HepG2 (cell line): ENCODE data around the gene MT1A. TPM values are rescaled to one million over a fixed set of nuclear protein-coding genes. Genes with fewer than 3 reads are reported as not detected.

Experiments
- AGO1 ChIP-seq: fragments of 200-400 bp; formaldehyde crosslinking; IDR thresholded peaks from 2 replicates; pipeline ENCODE4 v1.6.1; 2017; ENCODE audit warnings: mild to moderate bottlenecking, low read depth, low read length, moderate library complexity; ENCODE audit not compliant: poor library complexity, severe bottlenecking
- CENPT ChIP-seq: sonication (generic); formaldehyde crosslinking; IDR thresholded peaks from 2 replicates; pipeline ENCODE4 v1.8.0; 2022; ENCODE audit warnings: low read depth, mild to moderate bottlenecking, moderate library complexity, missing genetic modification reagents
- ELF1 ChIP-seq: sonication (generic); formaldehyde crosslinking; IDR thresholded peaks from 2 replicates; pipeline ENCODE4 v1.4.0; 2020; ENCODE audit warnings: missing genetic modification reagents
- GZF1 ChIP-seq: sonication (generic); formaldehyde crosslinking; IDR thresholded peaks from 2 replicates; pipeline ENCODE4 v1.5.1; 2020; ENCODE audit warnings: mild to moderate bottlenecking, missing genetic modification reagents
- HMG20B ChIP-seq: conservative IDR thresholded peaks from 2 replicates; pipeline ENCODE4 v1.6.1; 2016; ENCODE audit warnings: missing genetic modification reagents, missing compliant biosample characterization
- PPARG ChIP-seq: conservative IDR thresholded peaks from 2 replicates; pipeline ENCODE4 v1.6.1; 2016; ENCODE audit warnings: missing biosample characterization, missing genetic modification reagents
- REL ChIP-seq: sonication (generic); formaldehyde crosslinking; conservative IDR thresholded peaks from 2 replicates; pipeline ENCODE4 v1.8.0; 2022; ENCODE audit warnings: mild to moderate bottlenecking, missing genetic modification reagents, moderate library complexity
- RXRB ChIP-seq: IDR thresholded peaks from 2 replicates; pipeline ENCODE4 v1.6.1; 2016; ENCODE audit warnings: borderline replicate concordance, missing genetic modification reagents, missing compliant biosample characterization
- SIX4 ChIP-seq: sonication (generic); formaldehyde crosslinking; IDR thresholded peaks from 2 replicates; pipeline ENCODE4 v1.4.0; 2020; ENCODE audit warnings: missing genetic modification reagents
- TCF7L2 ChIP-seq: IDR thresholded peaks from 2 replicates; pipeline ENCODE4 v1.6.1; 2011; ENCODE audit warnings: mild to moderate bottlenecking, low read depth, low read length, moderate library complexity
- ZFP36L1 ChIP-seq: sonication (generic); formaldehyde crosslinking; IDR thresholded peaks from 2 replicates; pipeline ENCODE4 v1.8.0; 2022; ENCODE audit warnings: mild to moderate bottlenecking, missing genetic modification reagents, moderate library complexity
- ZFP37 ChIP-seq: sonication (generic); formaldehyde crosslinking; IDR thresholded peaks from 2 replicates; pipeline ENCODE4 v1.4.0; 2020; ENCODE audit warnings: missing genetic modification reagents, borderline replicate concordance
- ZHX1 ChIP-seq: sonication (generic); formaldehyde crosslinking; IDR thresholded peaks from 2 replicates; pipeline ENCODE4 v1.8.1; 2022; ENCODE audit warnings: low read depth, mild to moderate bottlenecking, missing genetic modification reagents
- ZNF136 ChIP-seq: sonication (generic); formaldehyde crosslinking; IDR thresholded peaks from 2 replicates; pipeline ENCODE4 v1.8.1; 2022; ENCODE audit warnings: low read depth, mild to moderate bottlenecking, moderate library complexity, missing genetic modification reagents
- ZNF18 ChIP-seq: sonication (generic); formaldehyde crosslinking; IDR thresholded peaks from 2 replicates; pipeline ENCODE4 v1.8.0; 2022; ENCODE audit warnings: mild to moderate bottlenecking, missing genetic modification reagents; ENCODE audit not compliant: insufficient replicate concordance
- ZNF225 ChIP-seq: sonication (generic); formaldehyde crosslinking; IDR thresholded peaks from 2 replicates; pipeline ENCODE4 v1.4.0; 2020; ENCODE audit warnings: mild to moderate bottlenecking, missing genetic modification reagents
- ZNF441 ChIP-seq: sonication (generic); formaldehyde crosslinking; IDR thresholded peaks from 2 replicates; pipeline ENCODE4 v1.7.0; 2021; ENCODE audit warnings: missing genetic modification reagents, borderline replicate concordance
- ZNF629 ChIP-seq: sonication (generic); formaldehyde crosslinking; conservative IDR thresholded peaks from 2 replicates; pipeline ENCODE4 v1.5.0; 2020; ENCODE audit warnings: missing genetic modification reagents
- ZNF672 ChIP-seq: sonication (generic); formaldehyde crosslinking; IDR thresholded peaks from 2 replicates; pipeline ENCODE4 v1.8.1; 2022; ENCODE audit warnings: missing genetic modification reagents
- ZNF678 ChIP-seq: sonication (generic); formaldehyde crosslinking; IDR thresholded peaks from 2 replicates; pipeline ENCODE4 v1.4.0; 2020; ENCODE audit warnings: mild to moderate bottlenecking, missing genetic modification reagents
- ZNF703 ChIP-seq: sonication (generic); formaldehyde crosslinking; IDR thresholded peaks from 2 replicates; pipeline ENCODE4 v1.5.1; 2020; ENCODE audit warnings: missing genetic modification reagents, mild to moderate bottlenecking, moderate library complexity, borderline replicate concordance
- ZNF737 ChIP-seq: sonication (generic); formaldehyde crosslinking; IDR thresholded peaks from 2 replicates; pipeline ENCODE4 v1.5.0; 2020; ENCODE audit warnings: missing genetic modification reagents, mild to moderate bottlenecking, borderline replicate concordance
- ZNF768 ChIP-seq: sonication (generic); formaldehyde crosslinking; IDR thresholded peaks from 2 replicates; pipeline ENCODE4 v1.4.0; 2020; ENCODE audit warnings: missing genetic modification reagents
- ZNF883 ChIP-seq: sonication (generic); formaldehyde crosslinking; IDR thresholded peaks from 2 replicates; pipeline ENCODE4 v1.5.1; 2020; ENCODE audit warnings: mild to moderate bottlenecking, missing genetic modification reagents; ENCODE audit errors: not compliant biosample characterization
- polyA plus RNA-seq, 8 experiments: library from polyadenylated mRNA; depleted of rRNA in 3 of 8; stranded (reverse) in 7 of 8; unstranded in 1 of 8; fragments of >200 nt; fragmentation: Illumina TruSeq in 4 of 8; extraction: Trizol in 4 of 8; gene quantifications; 2 replicates each; pipeline versions ENCODE4 v1.2.1 to v1.2.3, GENCODE V29; 2011 to 2016; ENCODE audit warnings: low read depth in 4 of 8, missing spikeins in 1 of 8, mixed read lengths in 1 of 8; ENCODE audit not compliant: insufficient read depth in 1 of 8
- total RNA-seq, 5 experiments: library from RNA; depleted of rRNA; stranded (reverse); fragments of >200 nt; fragmentation: Illumina TruSeq; extraction: Trizol; gene quantifications; 2 replicates each; pipeline ENCODE4 v1.2.3, GENCODE V29; 2016; ENCODE audit warnings: low read depth in 1 of 5
- TF ChIP-seq, protein P1 (sequence below): sonication (generic); formaldehyde crosslinking; IDR thresholded peaks from 2 replicates; pipeline ENCODE4 v1.5.0; 2020; ENCODE audit warnings: missing genetic modification reagents, mild to moderate bottlenecking, borderline replicate concordance

Gene MT1A
- total and polyA plus RNA-seq, 2 of the 13 experiments (the other 11 are each of a cell fraction or from before 2014, with no cell fraction given): 8.3 to 10.4 TPM

GRCh38 chr16:56607109-56607618 lies 31.3 kb upstream of the MT1A start (continued):
- no peak for TF ChIP-seq GZF1 (CRISPR knock-in tag)
- TF ChIP-seq ZNF678 (CRISPR knock-in tag): 0 out of 2 replicates have a peak, but pooled peaks have one; percentile 18
- TF ChIP-seq SIX4: no peak
- TF ChIP-seq ZNF737: no peak
- TF ChIP-seq REL (CRISPR knock-in tag): no peak
- peak; percentile 16; the same call in 1 of the 2 replicates for TF ChIP-seq ZNF441 (CRISPR knock-in tag)
- no peak for TF ChIP-seq ZNF136 (CRISPR knock-in tag)
- no peak for TF ChIP-seq CENPT (CRISPR knock-in tag)
- TF ChIP-seq ZNF672 (CRISPR knock-in tag): no peak
- peak; percentile 22 for TF ChIP-seq ZNF18 (CRISPR knock-in tag)
- peak; percentile 72 for TF ChIP-seq ZNF703 (CRISPR knock-in tag)
- TF ChIP-seq ZFP36L1: peak; percentile 94; the same call in 1 of the 2 replicates
- TF ChIP-seq, protein P1, sequence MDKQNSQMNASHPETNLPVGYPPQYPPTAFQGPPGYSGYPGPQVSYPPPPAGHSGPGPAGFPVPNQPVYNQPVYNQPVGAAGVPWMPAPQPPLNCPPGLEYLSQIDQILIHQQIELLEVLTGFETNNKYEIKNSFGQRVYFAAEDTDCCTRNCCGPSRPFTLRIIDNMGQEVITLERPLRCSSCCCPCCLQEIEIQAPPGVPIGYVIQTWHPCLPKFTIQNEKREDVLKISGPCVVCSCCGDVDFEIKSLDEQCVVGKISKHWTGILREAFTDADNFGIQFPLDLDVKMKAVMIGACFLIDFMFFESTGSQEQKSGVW: no peak
- TF ChIP-seq ZHX1 (CRISPR knock-in tag): no peak
- TF ChIP-seq ZNF225 (CRISPR knock-in tag): no peak
- no peak; the same call in 1 of the 2 replicates for TF ChIP-seq HMG20B (CRISPR knock-in tag)
- TF ChIP-seq TCF7L2: no peak
- TF ChIP-seq ZNF883 (CRISPR knock-in tag): peak; percentile 92
- no peak for TF ChIP-seq AGO1
- TF ChIP-seq ZFP37 (CRISPR knock-in tag): peak; percentile 87; the same call in 1 of the 2 replicates
- peak; percentile 77 for TF ChIP-seq RXRB
- TF ChIP-seq ZNF768 (CRISPR knock-in tag): peak; percentile 55; the same call in 1 of the 2 replicates
- TF ChIP-seq ELF1 (CRISPR knock-in tag): peak; percentile 88
- no peak for TF ChIP-seq ZNF629 (CRISPR knock-in tag)
- TF ChIP-seq PPARG (CRISPR knock-in tag): 0 out of 2 replicates have a peak, but pooled peaks have one; percentile 41
